Rectal smooth muscle tissue (tissue), 1 donor: Measurements from ENCODE around the gene TTC32.
"Not testable (repeated sequence)": the region's sequence is repeated elsewhere in the genome, so short reads cannot be mapped to it uniquely, and the experiment has no call there.

Source experiments
- H3K27ac ChIP-seq: one replicate; pipeline ENCODE4 v1.7.0; 2013; ENCODE audit warnings: low read depth, low read length, inconsistent platforms
- H3K27me3 ChIP-seq: one replicate; pipeline ENCODE4 v1.7.0; 2013; ENCODE audit warnings: low read length; ENCODE audit not compliant: control insufficient read depth, insufficient read depth
- H3K36me3 ChIP-seq: one replicate; pipeline ENCODE4 v1.7.0; 2013; ENCODE audit warnings: low read length; ENCODE audit not compliant: control insufficient read depth, insufficient read depth
- H3K4me1 ChIP-seq: one replicate; pipeline ENCODE4 v1.7.0; 2013; ENCODE audit warnings: low read length; ENCODE audit not compliant: control insufficient read depth, insufficient read depth
- H3K4me3 ChIP-seq: one replicate; pipeline ENCODE4 v1.7.0; 2013; ENCODE audit warnings: low read length
- H3K9ac ChIP-seq: one replicate; pipeline ENCODE4 v1.7.0; 2013; ENCODE audit warnings: low read length

Gene TTC32

DNA sequence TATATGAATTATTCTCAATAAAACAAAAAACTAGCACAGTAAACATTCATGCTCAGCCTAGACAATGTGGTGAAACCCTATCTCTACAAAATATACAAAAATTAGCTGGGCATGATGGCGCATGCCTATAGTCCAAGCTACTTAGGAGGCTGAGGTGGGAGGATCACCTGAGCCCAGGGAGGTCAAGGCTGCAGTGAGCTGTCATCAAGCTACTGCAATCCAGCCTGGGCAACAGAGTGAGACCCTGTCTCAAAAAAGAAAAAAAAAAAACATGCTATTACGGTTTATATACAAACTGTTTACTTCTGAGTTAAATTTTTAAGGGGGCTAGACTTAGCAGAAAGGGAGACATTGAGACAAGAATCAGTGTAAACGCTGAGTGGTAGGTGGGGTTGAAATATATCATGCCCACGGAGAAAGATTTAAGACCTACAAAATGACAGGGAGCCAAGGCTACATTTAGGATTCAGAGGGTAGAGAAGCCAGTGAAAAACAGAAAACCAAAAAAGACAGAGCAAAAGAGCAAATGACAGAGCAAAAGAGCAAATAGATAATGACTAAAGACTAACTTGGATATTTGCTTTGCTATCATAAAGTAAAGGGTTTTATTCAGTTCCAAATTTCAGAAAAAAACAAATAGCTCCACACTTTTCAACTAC lies 7.5 kb downstream of the TTC32 start:
- H3K36me3 ChIP-seq, result no peaks in the 10 kb centered on the region
- no peak overlapping the region for H3K9ac ChIP-seq
- H3K27me3 ChIP-seq, result no peaks in the 10 kb centered on the region
- H3K4me3 ChIP-seq, result no peak overlapping the region
- H3K27ac ChIP-seq, result no peak overlapping the region
- peaks cover 8% of the 10 kb centered on the region for H3K4me1 ChIP-seq

DNA sequence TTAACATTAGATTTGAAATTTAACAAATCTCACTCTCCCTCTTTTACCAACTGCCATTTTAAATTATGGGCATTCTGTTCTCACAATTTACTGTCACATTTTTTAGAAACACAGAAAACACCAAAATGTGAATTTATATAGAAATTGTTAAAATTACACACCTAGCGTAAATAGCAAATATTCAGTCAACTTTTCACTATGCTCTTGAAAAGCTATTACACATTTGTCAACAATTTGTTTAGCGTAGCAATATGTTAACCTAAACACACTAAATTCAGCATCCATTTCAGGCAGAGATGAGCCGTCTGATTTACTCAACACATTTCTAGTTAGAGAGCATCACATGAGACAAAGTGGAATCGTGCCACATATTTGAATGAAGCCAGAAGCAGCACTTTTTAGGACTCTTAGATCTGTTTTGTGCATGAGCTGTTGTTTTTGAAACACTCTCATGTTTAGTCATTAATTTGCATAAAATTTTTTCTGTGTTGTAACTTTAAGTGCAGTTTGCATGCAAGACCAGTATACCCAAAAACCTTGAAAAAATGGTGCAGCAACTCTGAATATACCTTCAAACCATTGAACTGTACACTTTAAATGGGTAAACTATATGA lies 8.2 kb downstream of the TTC32 start:
- Histone ChIP-seq H3K4me1 (peaks cover 6% of the 10 kb centered on the region), H3K27ac (no peak overlapping the region), H3K27me3 (no peaks in the 10 kb centered on the region), H3K9ac (no peak overlapping the region), H3K4me3 (no peak overlapping the region), H3K36me3 (no peaks in the 10 kb centered on the region)

DNA sequence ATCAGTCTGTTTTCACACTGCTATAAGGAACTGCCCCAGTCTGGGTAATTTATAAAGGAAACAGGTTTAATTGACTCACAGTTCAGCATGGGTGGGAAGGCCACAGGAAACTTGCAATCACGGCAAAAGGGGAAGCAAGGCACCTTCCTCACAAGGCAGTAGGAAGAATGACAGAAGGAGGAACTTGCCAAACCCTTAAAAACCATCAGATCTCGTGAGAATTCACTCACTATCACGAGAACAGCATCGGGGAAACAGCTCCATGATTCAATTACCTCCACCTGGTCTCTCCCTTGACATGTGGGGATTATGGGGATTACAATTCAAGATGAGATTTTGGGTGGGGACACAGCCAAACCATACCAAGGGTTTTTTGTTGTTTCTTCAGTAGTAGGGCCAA lies 9.8 kb downstream of the TTC32 start:
- not testable (repeated sequence) for H3K27ac ChIP-seq

DNA sequence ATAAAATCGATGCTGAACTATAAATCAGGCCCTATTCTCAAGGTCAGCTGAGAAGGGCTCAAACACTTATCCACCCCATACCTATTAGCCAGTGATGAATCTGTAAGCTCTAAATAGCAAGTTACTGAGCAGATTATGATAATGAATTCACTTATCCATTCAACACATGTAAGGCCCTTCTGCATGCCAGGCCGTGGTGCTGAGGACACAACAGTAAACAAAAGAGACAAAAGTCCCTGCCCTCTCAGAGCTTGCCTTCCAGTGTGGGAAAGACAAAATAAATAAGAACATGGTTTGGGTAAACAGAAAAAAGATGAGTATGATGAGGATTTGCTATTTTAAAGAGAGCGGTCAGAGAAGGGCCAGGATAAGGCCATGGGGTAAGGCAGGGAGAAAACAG lies 11.7 kb downstream of the TTC32 start:
- Histone ChIP-seq H3K36me3 (no peaks in the 10 kb centered on the region), H3K27me3 (no peaks in the 10 kb centered on the region), H3K4me1 (no peaks in the 10 kb centered on the region), H3K4me3 (no peak overlapping the region), H3K27ac (no peak overlapping the region), H3K9ac (no peak overlapping the region)

More for the DNA sequence above, 9.8 kb downstream of the TTC32 start:
- H3K4me1 ChIP-seq, H3K36me3 ChIP-seq, H3K9ac ChIP-seq, H3K27me3 ChIP-seq, H3K4me3 ChIP-seq: not testable (repeated sequence)

DNA sequence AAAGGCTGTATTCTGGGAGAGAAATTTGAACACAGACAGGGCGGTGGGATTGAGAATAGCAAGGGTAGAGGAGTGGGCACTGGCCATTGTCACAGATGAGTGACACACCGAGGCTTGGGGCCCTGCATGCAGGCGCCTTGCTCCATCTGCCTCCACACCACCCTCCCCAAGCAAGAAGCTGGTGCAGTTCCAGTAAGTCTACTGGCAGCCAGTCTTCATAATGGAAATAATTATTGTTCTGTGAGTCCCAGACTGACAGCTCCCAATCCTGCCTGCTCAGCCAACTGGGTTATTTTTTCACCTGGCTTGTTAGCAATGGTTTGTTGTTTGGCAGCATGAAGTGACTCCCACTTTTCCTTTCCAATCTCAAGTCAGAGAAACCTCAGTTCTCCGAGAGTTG lies 13.0 kb downstream of the TTC32 start:
- H3K27me3 ChIP-seq, result no peaks in the 10 kb centered on the region
- H3K4me3 ChIP-seq, result no peak overlapping the region
- H3K27ac ChIP-seq, result no peak overlapping the region

DNA sequence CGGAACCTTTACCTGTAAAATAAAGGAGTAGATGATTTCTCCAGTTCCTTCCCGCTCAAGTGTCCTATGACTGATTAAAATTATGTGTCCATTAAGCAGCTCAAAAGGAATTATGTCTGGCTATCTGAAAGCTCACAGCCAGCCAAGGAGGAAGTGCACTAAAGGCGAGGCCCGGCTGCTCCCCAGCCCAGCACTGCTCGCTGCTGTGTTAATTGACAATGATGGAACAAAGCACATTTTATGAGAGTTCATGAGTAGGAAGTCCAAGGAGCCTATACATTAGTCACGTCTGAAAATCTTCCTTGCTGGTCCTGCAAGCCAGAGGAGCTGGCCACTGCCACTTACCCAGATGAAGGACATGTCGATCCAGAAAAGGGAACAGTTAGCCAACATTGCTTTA lies 14.3 kb downstream of the TTC32 start:
- H3K9ac ChIP-seq, result no peak overlapping the region
- H3K4me3 ChIP-seq, result no peak overlapping the region
- no peaks in the 10 kb centered on the region for H3K36me3 ChIP-seq
- H3K27ac ChIP-seq, result no peak overlapping the region
- no peaks in the 10 kb centered on the region for H3K27me3 ChIP-seq
- H3K4me1 ChIP-seq, result no peaks in the 10 kb centered on the region

More for the DNA sequence above, 13.0 kb downstream of the TTC32 start:
- Histone ChIP-seq H3K4me1 (no peaks in the 10 kb centered on the region), H3K9ac (no peak overlapping the region), H3K36me3 (no peaks in the 10 kb centered on the region)

DNA sequence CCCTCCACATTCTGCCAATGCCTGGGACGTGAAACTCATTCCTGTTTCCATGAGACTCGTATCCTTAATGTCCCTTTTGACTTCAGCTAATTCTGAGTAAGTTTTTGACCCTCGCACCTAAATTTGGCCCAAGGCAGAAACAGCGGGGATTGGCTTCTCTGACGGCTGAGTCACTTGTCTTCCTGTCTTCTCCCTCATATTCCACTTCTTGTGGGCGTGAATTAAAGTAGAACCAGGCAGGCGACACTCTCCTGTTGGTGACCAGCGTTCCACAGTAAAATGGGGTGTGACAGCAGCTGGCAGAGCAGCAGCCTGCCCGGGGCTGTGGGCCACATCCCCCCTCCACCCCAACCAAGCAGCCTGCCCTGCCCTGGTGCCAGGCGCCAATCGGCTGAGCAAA lies 15.5 kb downstream of the TTC32 start:
- no peak overlapping the region for H3K4me3 ChIP-seq
- H3K27me3 ChIP-seq, result no peaks in the 10 kb centered on the region
- no peaks in the 10 kb centered on the region for H3K36me3 ChIP-seq
- H3K4me1 ChIP-seq, result no peaks in the 10 kb centered on the region
- H3K27ac ChIP-seq, result no peak overlapping the region
- H3K9ac ChIP-seq, result no peak overlapping the region

DNA sequence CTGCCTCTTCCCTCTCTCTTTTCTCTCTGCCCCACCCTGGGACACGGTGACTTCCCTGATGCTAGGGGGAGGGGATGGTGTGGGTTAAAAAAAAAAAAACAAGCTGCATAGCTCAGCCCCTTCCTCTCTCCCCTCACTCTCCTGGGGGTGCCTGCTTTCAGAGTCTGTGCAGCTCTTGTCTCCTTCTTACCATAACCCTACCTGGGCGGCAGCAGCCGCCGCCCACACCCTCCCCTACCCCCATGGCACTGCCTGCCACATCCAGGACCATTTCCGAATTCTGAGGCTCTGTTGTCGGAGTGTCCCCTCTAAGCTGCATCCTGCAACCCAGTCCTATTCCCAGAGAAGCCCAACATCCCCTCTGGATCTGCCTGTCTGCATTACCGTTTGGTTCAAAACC lies 16.0 kb downstream of the TTC32 start:
- Histone ChIP-seq H3K27me3 (no peaks in the 10 kb centered on the region), H3K27ac (no peak overlapping the region), H3K4me1 (no peaks in the 10 kb centered on the region), H3K9ac (no peak overlapping the region), H3K4me3 (no peak overlapping the region), H3K36me3 (no peaks in the 10 kb centered on the region)

DNA sequence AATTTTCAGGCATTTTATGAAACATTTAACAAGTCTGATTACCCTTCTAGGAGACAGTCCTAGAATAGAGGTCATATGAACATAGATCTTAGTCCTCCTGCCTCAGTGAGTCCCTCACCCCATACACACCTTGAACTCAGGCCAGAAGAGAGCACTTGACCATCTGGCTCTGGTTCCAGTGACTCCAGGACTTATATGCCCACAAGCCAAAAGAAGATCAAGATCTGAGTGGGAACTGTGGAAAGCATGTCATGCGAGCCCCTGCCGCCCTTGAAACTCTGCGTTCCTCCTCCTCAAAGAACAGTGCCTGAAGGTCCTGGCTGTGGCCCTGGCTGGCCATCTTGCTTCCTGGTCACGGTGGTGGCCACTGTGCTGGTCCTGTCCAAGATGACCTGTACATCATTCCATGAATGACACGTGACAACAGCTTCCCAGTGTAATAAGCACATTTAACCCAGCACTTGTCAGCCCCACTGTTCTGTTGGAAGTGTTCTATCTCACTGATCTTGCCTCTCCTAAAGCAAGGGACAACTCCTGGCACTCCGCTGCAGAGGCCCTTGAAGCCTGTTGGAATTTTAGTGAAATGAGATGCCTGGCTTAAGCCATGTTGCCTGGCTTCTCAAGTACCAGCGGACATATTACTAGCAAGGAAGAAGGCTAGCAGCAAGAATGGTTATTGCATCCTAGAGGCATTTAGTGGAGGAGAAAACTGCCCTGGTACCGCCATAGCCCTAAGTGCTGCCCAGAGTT lies 17.6 kb downstream of the TTC32 start:
- no peaks in the 10 kb centered on the region for H3K4me1 ChIP-seq
- no peak overlapping the region for H3K27ac ChIP-seq
- no peak overlapping the region for H3K9ac ChIP-seq
- H3K36me3 ChIP-seq, result no peaks in the 10 kb centered on the region
- no peaks in the 10 kb centered on the region for H3K27me3 ChIP-seq
- H3K4me3 ChIP-seq, result no peak overlapping the region

DNA sequence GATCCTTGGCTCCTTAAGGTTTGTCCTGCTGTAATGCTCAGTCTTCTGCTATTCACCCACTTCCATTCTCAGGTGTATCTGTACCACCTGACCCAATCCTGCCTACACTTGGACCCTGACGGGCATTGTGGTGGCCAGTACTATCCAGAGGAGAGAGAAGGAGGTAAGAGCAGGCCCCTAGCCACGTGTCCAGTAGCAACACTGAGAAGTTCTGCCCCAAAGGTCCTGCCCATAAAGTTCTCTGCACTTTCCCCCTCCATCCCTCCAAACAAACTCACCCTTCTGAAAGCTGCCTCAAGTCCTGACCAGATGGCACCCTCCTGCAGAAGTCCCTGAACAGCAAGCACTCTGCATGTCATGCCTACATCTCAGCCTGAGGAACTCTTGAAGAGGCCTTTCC lies 18.3 kb downstream of the TTC32 start:
- no peak overlapping the region for H3K4me3 ChIP-seq
- H3K27ac ChIP-seq, result no peak overlapping the region
- no peaks in the 10 kb centered on the region for H3K27me3 ChIP-seq
- no peaks in the 10 kb centered on the region for H3K4me1 ChIP-seq
- no peak overlapping the region for H3K9ac ChIP-seq
- no peaks in the 10 kb centered on the region for H3K36me3 ChIP-seq

DNA sequence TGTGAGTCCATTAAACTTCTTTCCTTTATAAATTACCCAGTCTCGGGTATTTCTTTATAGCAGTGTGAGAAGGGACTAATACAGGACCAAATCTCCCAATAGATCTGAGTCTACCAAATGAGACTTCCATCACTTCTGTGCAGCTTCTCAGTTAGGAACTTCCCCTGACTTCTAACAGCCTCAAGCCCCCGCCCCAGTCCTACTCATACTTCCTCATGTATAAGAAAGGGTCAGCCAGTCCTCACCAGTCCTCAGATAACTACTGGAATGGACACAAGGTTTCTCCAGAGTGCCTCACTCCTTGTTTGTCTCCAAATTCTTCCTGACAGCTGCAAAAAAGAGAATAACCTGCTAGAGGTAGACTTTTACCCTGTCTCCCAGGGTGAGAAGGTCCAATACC lies 19.5 kb downstream of the TTC32 start:
- Histone ChIP-seq H3K27me3 (no peaks in the 10 kb centered on the region), H3K4me3 (no peak overlapping the region), H3K27ac (no peak overlapping the region), H3K36me3 (no peaks in the 10 kb centered on the region), H3K9ac (no peak overlapping the region), H3K4me1 (no peaks in the 10 kb centered on the region)

DNA sequence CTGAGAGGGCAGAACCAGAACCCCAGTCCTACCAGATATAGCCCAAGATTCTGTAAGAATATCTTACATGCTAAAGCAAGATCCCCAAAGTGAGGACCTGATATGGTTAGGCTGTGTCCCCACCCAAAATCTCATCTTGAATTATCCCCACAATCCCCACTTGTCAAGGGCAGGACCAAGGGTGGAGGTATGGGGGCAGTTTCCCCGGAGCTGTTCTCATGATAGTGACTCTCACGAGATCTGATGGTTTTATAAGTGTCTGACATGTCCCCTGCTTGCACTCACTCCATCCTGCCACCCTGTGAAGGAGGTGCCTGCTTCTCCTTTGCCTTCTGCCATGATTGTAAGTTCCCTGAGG lies 19.9 kb downstream of the TTC32 start:
- no peaks in the 10 kb centered on the region for H3K4me1 ChIP-seq
- H3K9ac ChIP-seq, result no peak overlapping the region
- H3K27me3 ChIP-seq, result no peaks in the 10 kb centered on the region
- no peaks in the 10 kb centered on the region for H3K36me3 ChIP-seq
- no peak overlapping the region for H3K27ac ChIP-seq
- H3K4me3 ChIP-seq, result no peak overlapping the region
